ENCODE data around the gene PCDHGC3.

Gene PCDHGC3

DNA sequence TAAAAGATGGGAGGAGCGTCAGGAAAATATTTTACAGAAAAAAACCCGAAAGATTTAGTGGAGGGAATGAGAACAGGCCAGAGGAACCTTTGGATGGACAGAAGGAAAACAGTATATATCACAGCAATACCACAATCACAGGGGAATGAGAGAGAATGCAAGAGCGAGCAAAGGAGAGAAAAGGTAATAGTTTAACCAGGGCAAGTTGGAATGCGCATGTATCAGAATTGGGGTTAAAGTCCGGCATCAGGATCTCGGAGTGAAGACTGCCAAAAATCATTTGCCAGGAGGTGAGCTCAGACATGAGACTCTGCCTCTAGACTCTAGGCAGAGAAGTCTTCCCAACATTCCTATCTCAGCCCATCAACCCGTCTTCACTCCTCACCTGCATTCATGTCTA is 49.9 kb downstream of the PCDHGC3 start:
- TF ChIP-seq BHLHE40 (IDR thresholded peaks at IDR 0.05; ENCODE audit: borderline replicate concordance): no peak
- TF ChIP-seq FOXM1 (IDR thresholded peaks at IDR 0.05; ENCODE audit: borderline replicate concordance): no peak
- no peak for TF ChIP-seq HDGF (IDR thresholded peaks at IDR 0.05; ENCODE audit: borderline replicate concordance)
- TF ChIP-seq TARDBP (IDR thresholded peaks at IDR 0.05): no peak
- no peak for TF ChIP-seq SP1 (IDR thresholded peaks at IDR 0.05)
- no peak for TF ChIP-seq FOXA1 (IDR thresholded peaks at IDR 0.05)
- TF ChIP-seq CTBP1 (IDR thresholded peaks at IDR 0.05; ENCODE audit: borderline replicate concordance): no peak
- TF ChIP-seq NFRKB (IDR thresholded peaks at IDR 0.05): no peak
- TF ChIP-seq ARNT (IDR thresholded peaks at IDR 0.05): no peak
- no peak for TF ChIP-seq SUZ12 (IDR thresholded peaks at IDR 0.05)
- TF ChIP-seq L3MBTL2 (conservative IDR thresholded peaks at IDR 0.05): no peak
- TF ChIP-seq ZNF384 (IDR thresholded peaks at IDR 0.05): no peak
- no peak for TF ChIP-seq FOXK2 (IDR thresholded peaks at IDR 0.05)
- TF ChIP-seq ELF4 (IDR thresholded peaks at IDR 0.05): no peak
- TF ChIP-seq LEF1 (IDR thresholded peaks at IDR 0.05; ENCODE audit: borderline replicate concordance): no peak
- no peak for TF ChIP-seq PKNOX1 (IDR thresholded peaks at IDR 0.05)
- ChIA-PET CTCF (interaction anchor here (1.1 kb wide), 1 partner anchor 105 kb away, joined by 3 read pairs; the partner anchor contains the start of gene PCDHGA11), POLR2A (no interaction called here)
- DNase-seq (ENCODE audit: extremely low spot score): no peak

DNA sequence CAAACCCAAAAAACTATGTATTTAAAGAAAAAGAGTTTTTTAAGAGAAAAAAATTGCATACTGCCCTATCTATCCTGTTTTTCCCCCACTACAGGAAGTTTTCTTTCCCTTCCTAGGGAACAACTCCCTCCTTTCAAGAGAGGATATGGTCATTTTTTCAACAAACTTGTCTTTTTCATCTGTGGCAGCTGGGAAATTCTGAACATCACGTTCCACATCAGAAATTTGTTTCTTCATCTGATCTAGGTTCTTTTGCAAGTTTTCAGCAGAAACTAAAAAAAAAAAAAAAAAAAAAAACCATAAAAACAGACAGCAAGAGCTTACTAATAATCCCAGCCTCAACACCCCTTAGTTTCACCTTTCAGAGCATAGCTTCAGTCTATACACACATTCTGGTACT is 51.7 kb downstream of the PCDHGC3 start:
- no peak for DNase-seq (ENCODE audit: extremely low spot score)
- ChIA-PET CTCF (interaction anchor here (0.6 kb wide), 1 partner anchor 15 kb away, joined by 3 read pairs; no protein-coding TSS in a partner anchor), POLR2A (no interaction called here)

More for the DNA sequence above, 51.7 kb downstream of the PCDHGC3 start:
- no peak for TF ChIP-seq FOXM1 (IDR thresholded peaks at IDR 0.05; ENCODE audit: borderline replicate concordance)
- no peak for TF ChIP-seq PKNOX1 (IDR thresholded peaks at IDR 0.05)
- TF ChIP-seq ARNT (IDR thresholded peaks at IDR 0.05): no peak
- TF ChIP-seq ELF4 (IDR thresholded peaks at IDR 0.05): no peak
- no peak for TF ChIP-seq FOXK2 (IDR thresholded peaks at IDR 0.05)
- no peak for TF ChIP-seq NFRKB (IDR thresholded peaks at IDR 0.05)
- TF ChIP-seq TARDBP (IDR thresholded peaks at IDR 0.05): no peak
- no peak for TF ChIP-seq FOXA1 (IDR thresholded peaks at IDR 0.05)
- TF ChIP-seq L3MBTL2 (conservative IDR thresholded peaks at IDR 0.05): no peak
- no peak for TF ChIP-seq LEF1 (IDR thresholded peaks at IDR 0.05; ENCODE audit: borderline replicate concordance)
- no peak for TF ChIP-seq CTBP1 (IDR thresholded peaks at IDR 0.05; ENCODE audit: borderline replicate concordance)
- no peak for TF ChIP-seq SP1 (IDR thresholded peaks at IDR 0.05)
- TF ChIP-seq HDGF (IDR thresholded peaks at IDR 0.05; ENCODE audit: borderline replicate concordance): no peak
- TF ChIP-seq SUZ12 (IDR thresholded peaks at IDR 0.05): no peak
- TF ChIP-seq BHLHE40 (IDR thresholded peaks at IDR 0.05; ENCODE audit: borderline replicate concordance): no peak
